Peyer's patch (tissue), 4 donors: ENCODE data around the gene PWWP2B.
"Not testable (repeated sequence)": the region's sequence is repeated elsewhere in the genome, so short reads cannot be mapped to it uniquely, and the experiment has no call there.

Source experiments
- POLR2A ChIP-seq, 2 donors: fragments of 450-650 bp; IDR thresholded peaks; one replicate each; pipeline ENCODE4 v1.5.1; 2017; ENCODE audit warnings: antibody characterized with exemption in 2 of 2, mild to moderate bottlenecking in 2 of 2, moderate library complexity in 2 of 2
- TF ChIP-seq, protein P1 (sequence below), 6 experiments: fragments of 450-650 bp in 4 of 6; fragments of 200-600 bp in 2 of 6; sonication (generic) in 1 of 6; IDR thresholded peaks; one replicate each; pipeline ENCODE4 v1.5.1; 2017 to 2019; ENCODE audit warnings: antibody characterized with exemption in 6 of 6, mild to moderate bottlenecking in 3 of 6, moderate library complexity in 1 of 6

GRCh38 chr10:132436096-132436495 is 39.1 kb downstream of the PWWP2B start:
- not testable (repeated sequence) for TF ChIP-seq POLR2A (IDR thresholded peaks at IDR 0.05)
- TF ChIP-seq, protein P1, sequence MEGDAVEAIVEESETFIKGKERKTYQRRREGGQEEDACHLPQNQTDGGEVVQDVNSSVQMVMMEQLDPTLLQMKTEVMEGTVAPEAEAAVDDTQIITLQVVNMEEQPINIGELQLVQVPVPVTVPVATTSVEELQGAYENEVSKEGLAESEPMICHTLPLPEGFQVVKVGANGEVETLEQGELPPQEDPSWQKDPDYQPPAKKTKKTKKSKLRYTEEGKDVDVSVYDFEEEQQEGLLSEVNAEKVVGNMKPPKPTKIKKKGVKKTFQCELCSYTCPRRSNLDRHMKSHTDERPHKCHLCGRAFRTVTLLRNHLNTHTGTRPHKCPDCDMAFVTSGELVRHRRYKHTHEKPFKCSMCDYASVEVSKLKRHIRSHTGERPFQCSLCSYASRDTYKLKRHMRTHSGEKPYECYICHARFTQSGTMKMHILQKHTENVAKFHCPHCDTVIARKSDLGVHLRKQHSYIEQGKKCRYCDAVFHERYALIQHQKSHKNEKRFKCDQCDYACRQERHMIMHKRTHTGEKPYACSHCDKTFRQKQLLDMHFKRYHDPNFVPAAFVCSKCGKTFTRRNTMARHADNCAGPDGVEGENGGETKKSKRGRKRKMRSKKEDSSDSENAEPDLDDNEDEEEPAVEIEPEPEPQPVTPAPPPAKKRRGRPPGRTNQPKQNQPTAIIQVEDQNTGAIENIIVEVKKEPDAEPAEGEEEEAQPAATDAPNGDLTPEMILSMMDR (IDR thresholded peaks at IDR 0.05) = not testable (repeated sequence)
